Measurements from ENCODE around the gene DNM3. TPM values are rescaled to one million over a fixed set of nuclear protein-coding genes. Genes with fewer than 3 reads are reported as not detected.

The DNM3 gene
- total RNA-seq, 1 experiment from 2014 or later: 2.7 TPM

DNA sequence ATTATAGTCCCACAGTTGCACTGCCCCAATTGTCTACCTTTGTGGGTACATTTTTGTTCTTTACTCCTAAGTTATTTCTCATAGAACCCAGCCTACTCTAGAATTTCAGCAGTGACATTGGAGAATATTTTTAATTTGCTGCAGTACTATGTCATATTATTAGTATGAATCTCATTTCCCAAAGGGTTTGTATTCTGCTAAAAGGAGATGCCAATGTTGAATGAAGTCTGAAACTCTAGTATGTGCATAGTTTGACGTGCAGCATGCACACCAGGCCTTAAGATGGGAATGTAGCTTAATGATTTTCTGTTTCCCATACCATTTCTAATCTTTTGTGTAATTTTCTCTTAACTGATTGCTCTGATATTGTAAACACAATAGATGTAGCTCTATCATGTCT lies 568.7 kb downstream of the DNM3 start:
- Histone ChIP-seq H3K27me3 (ENCODE audit: insufficient read depth, low read length) (no peaks in the 10 kb centered on the region), H4K20me1 (ENCODE audit: control insufficient read depth, insufficient read depth, insufficient read length) (no peaks in the 10 kb centered on the region), H2BK15ac (ENCODE audit: low read depth, low read length) (no peak overlapping the region), H3K23ac (ENCODE audit: insufficient read length, low read depth, low read length) (no peak overlapping the region), H2BK12ac (ENCODE audit: insufficient read length, low read depth, low read length) (no peak overlapping the region), H3K27ac (ENCODE audit: insufficient read length, low read depth, low read length) (no peak overlapping the region), H3K4ac (ENCODE audit: low read depth, low read length) (no peak overlapping the region), H2AFZ (ENCODE audit: low read length) (no peak overlapping the region), H4K8ac (replicated peaks; ENCODE audit: insufficient read length, low read depth, low read length) (no peak overlapping the region), H3K14ac (ENCODE audit: insufficient read depth, low read length) (no peak overlapping the region), H3T11ph (ENCODE audit: low read length) (no peak overlapping the region), H4K91ac (ENCODE audit: insufficient read length, low read depth, low read length) (no peak overlapping the region), H3K79me2 (ENCODE audit: insufficient read depth, low read length) (no peaks in the 10 kb centered on the region), H3K23me2 (ENCODE audit: insufficient read length, low read depth, low read length, poor library complexity, severe bottlenecking) (no peaks in the 10 kb centered on the region), H2BK5ac (ENCODE audit: insufficient read length, low read length) (no peak overlapping the region), H2BK120ac (ENCODE audit: low read depth, low read length, poor library complexity, severe bottlenecking) (no peak overlapping the region), H3K9me3 (ENCODE audit: control insufficient read depth, low read depth, low read length) (no peaks in the 10 kb centered on the region), H3K9ac (ENCODE audit: extremely low read depth, insufficient read length, low read length) (no peak overlapping the region), H3K4me1 (ENCODE audit: insufficient read depth, low read length) (no peaks in the 10 kb centered on the region), H3K18ac (ENCODE audit: insufficient read length, low read depth, low read length) (no peak overlapping the region), H3K79me1 (ENCODE audit: insufficient read depth, low read depth, low read length, poor library complexity, severe bottlenecking) (no peaks in the 10 kb centered on the region), H2BK20ac (ENCODE audit: low read depth, low read length, poor library complexity, severe bottlenecking) (no peak overlapping the region), H2AK5ac (ENCODE audit: insufficient read length, low read length) (no peak overlapping the region), H3K4me2 (ENCODE audit: insufficient read depth, insufficient read length, low read length) (no peak overlapping the region), H3K56ac (ENCODE audit: insufficient read length, low read depth, low read length) (no peak overlapping the region), H4K5ac (ENCODE audit: insufficient read length, low read depth, low read length) (no peak overlapping the region)
- Mint-ChIP-seq H3K4me1 (peaks cover 0 to 2% of the 10 kb centered on the region in 2 experiments; a peak in 2 of 4 replicates), H3K4me3 (no peak overlapping the region), H3K27me3 (ENCODE audit: low read depth) (no peaks in the 10 kb centered on the region), H3K9me3 (no peaks in the 10 kb centered on the region), H3K36me3 (ENCODE audit: insufficient read depth in 1 of 3, low read depth in 3 of 3) (no peaks in the 10 kb centered on the region), H3K27ac (no peak overlapping the region)
- TF ChIP-seq, protein P1, sequence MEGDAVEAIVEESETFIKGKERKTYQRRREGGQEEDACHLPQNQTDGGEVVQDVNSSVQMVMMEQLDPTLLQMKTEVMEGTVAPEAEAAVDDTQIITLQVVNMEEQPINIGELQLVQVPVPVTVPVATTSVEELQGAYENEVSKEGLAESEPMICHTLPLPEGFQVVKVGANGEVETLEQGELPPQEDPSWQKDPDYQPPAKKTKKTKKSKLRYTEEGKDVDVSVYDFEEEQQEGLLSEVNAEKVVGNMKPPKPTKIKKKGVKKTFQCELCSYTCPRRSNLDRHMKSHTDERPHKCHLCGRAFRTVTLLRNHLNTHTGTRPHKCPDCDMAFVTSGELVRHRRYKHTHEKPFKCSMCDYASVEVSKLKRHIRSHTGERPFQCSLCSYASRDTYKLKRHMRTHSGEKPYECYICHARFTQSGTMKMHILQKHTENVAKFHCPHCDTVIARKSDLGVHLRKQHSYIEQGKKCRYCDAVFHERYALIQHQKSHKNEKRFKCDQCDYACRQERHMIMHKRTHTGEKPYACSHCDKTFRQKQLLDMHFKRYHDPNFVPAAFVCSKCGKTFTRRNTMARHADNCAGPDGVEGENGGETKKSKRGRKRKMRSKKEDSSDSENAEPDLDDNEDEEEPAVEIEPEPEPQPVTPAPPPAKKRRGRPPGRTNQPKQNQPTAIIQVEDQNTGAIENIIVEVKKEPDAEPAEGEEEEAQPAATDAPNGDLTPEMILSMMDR (conservative IDR thresholded peaks at IDR 0.05): no peak
- DNase-seq: no peak
- no CpG with 5 or more reads among the region's 1 CpG for WGBS (ENCODE audit: extremely low coverage, insufficient read length, low lambda C conversion rate)
